HG03103 (cell line): ENCODE measurements around the gene CEBPG.

Experiments used
- ATAC-seq: cut with Tn5 transposase; IDR thresholded peaks from one replicate; pipeline ENCODE4 v1.9.1; 2021; ENCODE audit warnings: low read depth; ENCODE audit not compliant: unreplicated experiment

Gene CEBPG

GRCh38 chr19:33377586-33378475 is 4.3 kb downstream of the CEBPG start:
- ATAC-seq: no peak

- no peak for ATAC-seq
These were observed 5.8 kb downstream of the CEBPG start for GRCh38 chr19:33379151-33379829.

- no peak for ATAC-seq
These were observed 7.6 kb downstream of the CEBPG start for GRCh38 chr19:33381101-33381500.

GRCh38 chr19:33382006-33382405 is 8.5 kb downstream of the CEBPG start:
- no peak for ATAC-seq

GRCh38 chr19:33382982-33383381 is 9.5 kb downstream of the CEBPG start:
- no peak for ATAC-seq

GRCh38 chr19:33383720-33384292 is 10.3 kb downstream of the CEBPG start:
- no peak for ATAC-seq

- ATAC-seq: no peak
These were observed 11.5 kb downstream of the CEBPG start for GRCh38 chr19:33384983-33385382.

GRCh38 chr19:33385956-33386355 is 12.4 kb downstream of the CEBPG start:
- ATAC-seq: no peak

GRCh38 chr19:33386361-33386858 is 12.9 kb downstream of the CEBPG start:
- ATAC-seq: no peak

GRCh38 chr19:33387351-33388230 is 14.1 kb downstream of the CEBPG start:
- ATAC-seq: no peak

- no peak for ATAC-seq
These were observed 14.8 kb downstream of the CEBPG start for GRCh38 chr19:33388231-33388724.

GRCh38 chr19:33388725-33389420 is 15.4 kb downstream of the CEBPG start:
- no peak for ATAC-seq

GRCh38 chr19:33389421-33390100 is 16.1 kb downstream of the CEBPG start:
- ATAC-seq: no peak

GRCh38 chr19:33390101-33390907 is 16.8 kb downstream of the CEBPG start:
- ATAC-seq: no peak

- no peak for ATAC-seq
These were observed 17.6 kb downstream of the CEBPG start for GRCh38 chr19:33390908-33391630.

GRCh38 chr19:33391631-33392249 is 18.2 kb downstream of the CEBPG start:
- ATAC-seq: no peak
